Erythroblast (primary cell): ENCODE results near the gene DNAH2.

Source experiments
- GATA1 ChIP-seq: IDR thresholded peaks from 2 replicates; pipeline ENCODE4 v1.6.1; 2011; ENCODE audit warnings: low read depth, mild to moderate bottlenecking, control low read depth, low read length, moderate library complexity
- POLR2A ChIP-seq: IDR thresholded peaks from 2 replicates; pipeline ENCODE4 v1.6.1; 2011; ENCODE audit warnings: mild to moderate bottlenecking, low read length

DNA sequence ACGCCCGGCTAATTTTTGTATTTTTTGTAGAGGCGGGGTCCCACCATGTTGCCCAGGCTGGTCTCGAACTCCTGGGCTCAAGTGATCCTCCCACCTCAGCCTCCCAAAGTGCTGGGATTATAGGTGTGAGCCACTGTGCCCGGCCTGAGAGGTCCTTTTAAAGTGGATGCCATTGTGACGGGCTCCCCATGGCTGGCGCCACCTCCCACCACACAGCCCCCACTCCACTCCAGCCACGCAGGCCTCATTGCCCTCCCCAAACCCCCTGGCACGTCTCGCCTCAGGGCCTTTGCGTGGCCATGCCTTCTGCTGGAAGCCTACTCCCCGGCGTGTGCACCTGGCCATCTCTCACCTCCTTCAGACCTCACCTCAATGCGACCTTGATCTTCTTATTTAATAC lies 104.6 kb downstream of the DNAH2 start:
- TF ChIP-seq POLR2A (no peak), GATA1 (no peak)
